GM23248 (cell line): ENCODE results near the gene POLR2I.

ENCODE experiments used
- EZH2 ChIP-seq: fragments of 200-600 bp; sonication (generic); IDR thresholded peaks from 2 replicates; pipeline ENCODE4 v1.6.1; 2018; ENCODE audit warnings: antibody characterized with exemption, mild to moderate bottlenecking; ENCODE audit not compliant: insufficient read depth, poor library complexity, severe bottlenecking
- EZH2phosphoT487 ChIP-seq: fragments of 200-600 bp; sonication (generic); IDR thresholded peaks from 2 replicates; pipeline ENCODE4 v1.6.1; 2018; ENCODE audit warnings: antibody characterized with exemption, moderate library complexity, mild to moderate bottlenecking, low read depth; ENCODE audit not compliant: insufficient read depth

- no peak for TF ChIP-seq EZH2
- no peak for TF ChIP-seq EZH2phosphoT487
Measured at GRCh38 chr19:36152352-36153091, 37.8 kb upstream of the POLR2I start, which contains the start of gene COX7A1.
